Mesenchymal stem cell (in vitro differentiated cells and primary cell): ENCODE results near the gene ARRDC2.
"Not testable (repeated sequence)": the region's sequence is repeated elsewhere in the genome, so short reads cannot be mapped to it uniquely, and the experiment has no call there.

Experiments used
- DNase-seq: peaks from one replicate; pipeline ENCODE4 v3.0.0-alpha.2; 2013
- H2AFZ ChIP-seq: one replicate; pipeline ENCODE4 v1.6.1; 2013; ENCODE audit warnings: low read depth, mild to moderate bottlenecking, control low read depth, inconsistent platforms, low read length, moderate library complexity
- H2AK5ac ChIP-seq: 2 replicates; pipeline ENCODE4 v1.6.1; 2013; ENCODE audit warnings: low read length, moderate library complexity, mild to moderate bottlenecking, inconsistent platforms; ENCODE audit not compliant: severe bottlenecking
- H2BK120ac ChIP-seq: one replicate; pipeline ENCODE4 v1.6.1; 2013; ENCODE audit warnings: low read depth, mild to moderate bottlenecking, inconsistent platforms, low read length, moderate library complexity
- H2BK12ac ChIP-seq, 2 experiments: one replicate each; pipeline ENCODE4 v1.6.1; 2013; ENCODE audit warnings: inconsistent platforms in 2 of 2, low read length in 2 of 2, mild to moderate bottlenecking in 2 of 2, moderate library complexity in 2 of 2, control low read depth in 1 of 2
- H2BK15ac ChIP-seq: one replicate; pipeline ENCODE4 v1.6.1; 2013; ENCODE audit warnings: mild to moderate bottlenecking, low read depth, inconsistent platforms; ENCODE audit not compliant: poor library complexity, severe bottlenecking
- H2BK5ac ChIP-seq: 2 replicates; pipeline ENCODE4 v1.6.1; 2013; ENCODE audit warnings: low read depth, mild to moderate bottlenecking, low read length, control low read depth, inconsistent platforms; ENCODE audit not compliant: poor library complexity, severe bottlenecking
- H3K14ac ChIP-seq, 2 experiments: one replicate each; pipeline ENCODE4 v1.6.1; 2013; ENCODE audit warnings: inconsistent platforms in 2 of 2, low read length in 2 of 2, control low read depth in 1 of 2, mild to moderate bottlenecking in 1 of 2, moderate library complexity in 1 of 2
- H3K18ac ChIP-seq, 2 experiments: one replicate each; pipeline ENCODE4 v1.6.1; 2013; ENCODE audit warnings: inconsistent platforms in 2 of 2, low read length in 2 of 2, control low read depth in 1 of 2, low read depth in 1 of 2, mild to moderate bottlenecking in 1 of 2
- H3K23ac ChIP-seq, 2 experiments: one replicate each; pipeline ENCODE4 v1.6.1; 2013; ENCODE audit warnings: inconsistent platforms in 2 of 2, low read length in 2 of 2, mild to moderate bottlenecking in 2 of 2, moderate library complexity in 2 of 2, control low read depth in 1 of 2
- H3K27ac ChIP-seq: 2 replicates; pipeline ENCODE4 v1.5.1; 2013; ENCODE audit warnings: mild to moderate bottlenecking, moderate library complexity, low read length, control low read depth, inconsistent platforms; ENCODE audit not compliant: poor library complexity, severe bottlenecking
- H3K27me3 ChIP-seq, 2 experiments: 2 replicates each; pipeline versions ENCODE4 v1.6.1 to v1.7.0; 2013; ENCODE audit warnings: low read length in 2 of 2, mild to moderate bottlenecking in 2 of 2, moderate library complexity in 2 of 2, control low read depth in 1 of 2, inconsistent platforms in 1 of 2; ENCODE audit not compliant: control insufficient read depth in 1 of 2, insufficient read depth in 1 of 2
- H3K36me3 ChIP-seq, 2 experiments: 2 replicates each; pipeline versions ENCODE4 v1.6.1 to v1.7.0; 2013; ENCODE audit warnings: low read length in 2 of 2, control low read depth in 1 of 2, inconsistent platforms in 1 of 2, low read depth in 1 of 2, mild to moderate bottlenecking in 1 of 2; ENCODE audit not compliant: insufficient read depth in 2 of 2, control insufficient read depth in 1 of 2
- H3K4ac ChIP-seq, 2 experiments: one replicate each; pipeline ENCODE4 v1.6.1; 2013; ENCODE audit warnings: inconsistent platforms in 2 of 2, low read length in 2 of 2, mild to moderate bottlenecking in 2 of 2, moderate library complexity in 2 of 2, control low read depth in 1 of 2, low read depth in 1 of 2
- H3K4me1 ChIP-seq: 2 replicates; pipeline ENCODE4 v1.6.1; 2013; ENCODE audit warnings: low read depth, low read length, control low read depth; ENCODE audit not compliant: control insufficient read depth, insufficient read depth
- H3K4me2 ChIP-seq: 2 replicates; pipeline ENCODE4 v1.6.1; 2013; ENCODE audit warnings: low read length, mild to moderate bottlenecking, inconsistent platforms; ENCODE audit not compliant: poor library complexity, severe bottlenecking
- H3K4me3 ChIP-seq, 2 experiments: 2 replicates each; pipeline versions ENCODE4 v1.5.1 to v1.7.0; 2013; ENCODE audit warnings: low read length in 2 of 2, mild to moderate bottlenecking in 2 of 2, control low read depth in 1 of 2, low read depth in 1 of 2; ENCODE audit not compliant: insufficient read depth in 1 of 2
- H3K79me1 ChIP-seq: replicated peaks from 2 replicates; pipeline ENCODE4 v1.6.1; 2013; ENCODE audit warnings: mild to moderate bottlenecking, control low read depth, low read length, inconsistent platforms; ENCODE audit not compliant: poor library complexity, severe bottlenecking
- H3K9ac ChIP-seq: 2 replicates; pipeline ENCODE4 v1.7.0; 2013; ENCODE audit warnings: mild to moderate bottlenecking, low read length, moderate library complexity
- H3K9me3 ChIP-seq: 2 replicates; pipeline ENCODE4 v1.7.0; 2013; ENCODE audit warnings: mild to moderate bottlenecking, low read length; ENCODE audit not compliant: control insufficient read depth
- H4K8ac ChIP-seq: one replicate; pipeline ENCODE4 v1.6.1; 2013; ENCODE audit warnings: inconsistent platforms, mild to moderate bottlenecking, low read length, moderate library complexity
- H4K91ac ChIP-seq: one replicate; pipeline ENCODE4 v1.6.1; 2013; ENCODE audit warnings: mild to moderate bottlenecking, low read length, inconsistent platforms
- WGBS: methylation state at CpG from one replicate; pipeline ENCODE4 v1.1.7; 2013; ENCODE audit warnings: mixed read lengths; 5-methylcytosine and 5-hydroxymethylcytosine counted together

Gene ARRDC2

DNA sequence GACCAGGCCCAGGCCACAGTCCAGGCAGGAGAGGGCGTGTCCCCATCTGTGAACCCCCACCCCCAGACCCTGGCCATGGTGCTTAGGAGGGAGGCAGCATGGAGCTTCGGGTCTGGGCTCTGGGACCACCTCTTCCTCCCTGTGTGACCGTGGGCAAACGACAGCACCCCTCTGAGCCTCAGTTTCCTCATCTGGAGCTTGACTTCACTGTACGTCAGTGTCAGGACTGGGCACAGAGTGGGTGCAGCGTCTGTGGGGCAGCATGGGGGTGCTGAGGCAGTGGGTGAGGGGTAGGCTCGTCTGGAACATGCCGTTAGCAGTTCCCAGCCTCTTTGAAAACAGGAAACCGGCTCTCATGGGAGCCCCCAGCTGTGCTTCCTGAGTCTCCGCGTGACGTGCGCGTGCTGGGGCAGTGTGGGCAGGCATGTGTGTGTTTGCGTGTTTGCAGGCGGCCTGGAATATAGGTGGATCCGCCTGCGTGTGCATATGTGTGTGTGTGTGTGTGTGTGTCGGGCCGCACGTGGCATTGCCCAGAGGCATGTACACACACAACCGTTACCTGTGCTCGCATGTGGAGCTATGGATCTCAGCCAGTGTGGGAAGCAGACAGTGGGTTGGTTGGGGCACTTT, 15.8 kb downstream of the ARRDC2 start:
- Histone ChIP-seq H3K27me3 (no peaks in the 10 kb centered on the region), H2AK5ac (no peak overlapping the region), H2BK120ac (peak overlapping the region; percentile 92), H3K4ac (peak overlapping the region; percentile 62 to 94), H3K14ac (peak overlapping the region in 1 of 2 experiments; percentile 23), H4K8ac (peak overlapping the region; percentile 95), H2BK5ac (no peak overlapping the region), H3K27ac (no peak overlapping the region), H3K79me1 (no peaks in the 10 kb centered on the region), H3K4me1 (peaks cover 29% of the 10 kb centered on the region), H3K18ac (peak overlapping the region; percentile 83 to 90), H2BK15ac (no peak overlapping the region), H3K9me3 (no peaks in the 10 kb centered on the region), H2BK12ac (peak overlapping the region; percentile 51 to 88), H2AFZ (peak overlapping the region; percentile 7), H3K4me2 (no peak overlapping the region), H4K91ac (peak overlapping the region; percentile 97), H3K23ac (no peak overlapping the region), H3K9ac (peak overlapping the region; percentile 18), H3K36me3 (no peaks in the 10 kb centered on the region), H3K4me3 (no peak overlapping the region)
- DNase-seq = peak; percentile 85
- 68% methylated on average over 23 of the region's 23 CpGs for WGBS

DNA sequence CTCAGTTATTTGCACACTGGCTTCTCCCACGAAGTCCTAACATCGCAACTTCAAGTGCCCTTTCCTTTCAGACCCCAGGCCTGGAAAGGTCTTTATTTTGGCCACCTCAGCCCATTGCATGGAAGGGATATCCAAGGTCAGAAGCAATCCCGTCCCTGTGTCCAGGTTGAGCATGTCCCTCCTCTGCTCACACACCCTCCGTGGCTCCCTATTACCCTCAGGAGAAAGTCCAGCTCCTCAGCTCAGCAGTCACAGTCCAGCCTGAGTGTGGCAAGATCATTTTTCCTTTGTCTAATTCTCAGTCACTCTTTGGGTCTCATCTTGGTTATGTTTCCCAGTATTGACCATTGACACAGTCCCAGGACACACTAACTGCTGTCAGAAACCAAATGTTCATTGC, 19.2 kb downstream of the ARRDC2 start:
- no peak for DNase-seq
- Histone ChIP-seq H3K4ac (no peak overlapping the region), H3K14ac (no peak overlapping the region), H3K9ac (no peak overlapping the region), H4K91ac (no peak overlapping the region), H2BK12ac (no peak overlapping the region), H3K18ac (no peak overlapping the region), H3K4me3 (no peak overlapping the region), H3K9me3 (no peaks in the 10 kb centered on the region), H2BK120ac (no peak overlapping the region), H3K79me1 (no peaks in the 10 kb centered on the region), H3K36me3 (no peaks in the 10 kb centered on the region), H3K23ac (no peak overlapping the region), H3K27me3 (no peaks in the 10 kb centered on the region), H3K4me1 (peaks cover 12% of the 10 kb centered on the region), H3K27ac (no peak overlapping the region), H4K8ac (peak overlapping the region; percentile 14), H3K4me2 (no peak overlapping the region), H2AFZ (no peak overlapping the region), H2BK15ac (no peak overlapping the region), H2BK5ac (no peak overlapping the region), H2AK5ac (no peak overlapping the region)
- 87% methylated on average over 4 of the region's 4 CpGs for WGBS

DNA sequence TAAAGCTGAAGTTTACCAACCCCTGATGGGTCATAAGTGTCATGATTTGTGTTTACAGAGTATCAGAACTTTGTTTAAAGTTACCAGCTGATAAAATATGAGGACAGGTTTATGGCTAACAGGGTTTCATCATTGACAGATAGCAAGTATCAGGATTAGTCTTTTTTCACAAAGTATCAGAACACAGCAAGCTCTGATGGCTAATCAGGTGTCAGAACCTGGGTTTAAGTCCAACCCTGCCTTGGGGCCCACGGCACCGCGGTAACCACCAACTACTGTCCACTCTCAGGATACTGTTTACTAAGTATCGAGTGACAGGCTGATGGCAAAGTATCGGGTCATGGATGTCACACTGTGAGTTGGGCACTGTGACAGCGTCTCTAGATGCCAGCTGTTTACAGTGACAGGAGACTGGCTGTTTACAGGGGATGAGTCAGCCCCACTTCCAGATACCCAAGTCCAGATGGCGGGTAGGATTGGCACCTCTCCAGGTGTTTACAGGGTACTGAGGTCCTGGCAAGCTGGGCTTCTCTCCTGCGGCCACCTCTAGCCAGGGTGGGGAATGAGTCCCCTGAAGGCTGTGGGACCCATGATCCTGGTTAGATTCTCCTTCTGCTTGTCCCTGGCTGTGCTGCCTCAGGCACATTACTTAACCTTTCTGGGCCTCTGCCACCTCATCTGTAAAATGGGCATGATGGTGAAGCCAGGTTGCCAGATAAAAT, 21.8 kb downstream of the ARRDC2 start:
- H3K27me3 ChIP-seq = no peaks in the 10 kb centered on the region
- H3K14ac ChIP-seq = no peak overlapping the region

DNA sequence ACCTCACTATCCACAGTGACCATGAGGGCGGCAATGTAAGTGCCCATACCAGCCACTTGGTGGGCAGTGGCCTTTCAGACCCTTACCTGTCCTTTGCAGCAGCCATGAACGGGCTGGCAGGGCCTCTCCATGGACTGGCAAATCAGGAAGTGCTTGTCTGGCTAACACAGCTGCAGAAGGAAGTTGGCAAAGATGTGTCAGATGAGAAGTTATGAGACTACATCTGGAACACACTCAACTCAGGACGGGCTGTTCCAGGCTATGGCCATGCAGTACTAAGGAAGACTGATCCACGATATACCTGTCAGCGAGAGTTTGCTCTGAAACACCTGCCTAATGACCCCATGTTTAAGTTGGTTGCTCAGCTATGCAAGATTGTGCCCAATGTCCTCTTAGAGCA, 23.4 kb downstream of the ARRDC2 start:
- not testable (repeated sequence) for H3K79me1 ChIP-seq, H2AK5ac ChIP-seq, H3K9ac ChIP-seq, H3K23ac ChIP-seq, H3K27me3 ChIP-seq, H3K9me3 ChIP-seq, H3K14ac ChIP-seq, H2BK120ac ChIP-seq, H3K18ac ChIP-seq, H3K4me3 ChIP-seq, H3K4me2 ChIP-seq, DNase-seq, H3K4ac ChIP-seq, H3K4me1 ChIP-seq, H3K27ac ChIP-seq, H3K36me3 ChIP-seq, H2BK5ac ChIP-seq, H2AFZ ChIP-seq, H2BK12ac ChIP-seq, H4K91ac ChIP-seq, H4K8ac ChIP-seq, H2BK15ac ChIP-seq
- 82% methylated on average over 5 of the region's 5 CpGs for WGBS

More for the DNA sequence above, 21.8 kb downstream of the ARRDC2 start:
- H2AK5ac ChIP-seq = no peak overlapping the region
- H4K91ac ChIP-seq = no peak overlapping the region
- no peak overlapping the region for H3K23ac ChIP-seq
- H3K36me3 ChIP-seq = no peaks in the 10 kb centered on the region
- no peak overlapping the region for H2BK12ac ChIP-seq
- DNase-seq = peak; percentile 65
- no peak overlapping the region for H2AFZ ChIP-seq
- H2BK15ac ChIP-seq = no peak overlapping the region
- H3K9me3 ChIP-seq = no peaks in the 10 kb centered on the region
- no peak overlapping the region for H3K9ac ChIP-seq
- no peak overlapping the region for H3K4me3 ChIP-seq
- no peak overlapping the region for H2BK120ac ChIP-seq
- 83% methylated on average over 8 of the region's 8 CpGs for WGBS
- no peak overlapping the region for H3K4ac ChIP-seq
- no peak overlapping the region for H3K18ac ChIP-seq
- H3K27ac ChIP-seq = no peak overlapping the region
- no peaks in the 10 kb centered on the region for H3K79me1 ChIP-seq
- H3K4me1 ChIP-seq = peaks cover 2% of the 10 kb centered on the region
- no peak overlapping the region for H4K8ac ChIP-seq
- no peak overlapping the region for H3K4me2 ChIP-seq
- H2BK5ac ChIP-seq = no peak overlapping the region
